Spinal cord (tissue), 10 donors: ENCODE data around the gene ANTXRL. TPM values are rescaled to one million over a fixed set of nuclear protein-coding genes. Genes with fewer than 3 reads are reported as not detected.
"Not testable (repeated sequence)": the region's sequence is repeated elsewhere in the genome, so short reads cannot be mapped to it uniquely, and the experiment has no call there.

Source experiments
- DNase-seq, 6 donors: peaks; one replicate each; pipeline versions ENCODE4 v3.0.0 to v3.0.0-alpha.2; 2013 to 2015; ENCODE audit warnings: low spot score in 6 of 6, low read depth in 4 of 6
- H3K27ac ChIP-seq: one replicate; pipeline ENCODE4 v1.5.1; 2013; ENCODE audit warnings: low read depth, low read length, control low read depth
- H3K27me3 ChIP-seq: one replicate; pipeline ENCODE4 v1.6.1; 2013; ENCODE audit warnings: low read length; ENCODE audit not compliant: control insufficient read depth, insufficient read depth
- H3K36me3 ChIP-seq: one replicate; pipeline ENCODE4 v1.6.1; 2013; ENCODE audit warnings: low read length; ENCODE audit not compliant: control insufficient read depth, insufficient read depth
- H3K4me1 ChIP-seq: one replicate; pipeline ENCODE4 v1.6.1; 2013; ENCODE audit warnings: low read length; ENCODE audit not compliant: control insufficient read depth, insufficient read depth
- H3K4me3 ChIP-seq: one replicate; pipeline ENCODE4 v1.5.1; 2013; ENCODE audit warnings: low read depth, low read length, control low read depth
- H3K9me3 ChIP-seq: one replicate; pipeline ENCODE4 v1.6.1; 2013; ENCODE audit warnings: low read length; ENCODE audit not compliant: control insufficient read depth, insufficient read depth
- WGBS: methylation state at CpG from one replicate; pipeline ENCODE4 v1.1.5; 2013; ENCODE audit warnings: missing lambda C conversion rate; ENCODE audit not compliant: insufficient coverage; 5-methylcytosine and 5-hydroxymethylcytosine counted together
- polyA plus RNA-seq, 2 donors: library from polyadenylated mRNA; unstranded; fragments of 120-200 nt; gene quantifications; one replicate each; pipeline ENCODE4 v1.2.1, GENCODE V29; 2013; ENCODE audit not compliant: insufficient read length in 2 of 2
- total RNA-seq, 2 donors: library from RNA; depleted of rRNA in 1 of 2; stranded (reverse); fragments of 120-200 nt in 1 of 2; fragments of >200 nt in 1 of 2; gene quantifications; one replicate each; pipeline versions ENCODE4 v1.2.3 to v1.2.4, GENCODE V29; 2013 to 2014
- donor health status: healthy.

ANTXRL gene
- total and polyA plus RNA-seq, 4 donors: 0.06 TPM; not detected in 3

- not testable (repeated sequence) for H3K36me3 ChIP-seq, H3K27me3 ChIP-seq, H3K27ac ChIP-seq, H3K9me3 ChIP-seq, H3K4me3 ChIP-seq, H3K4me1 ChIP-seq, DNase-seq
- WGBS: no CpG with 5 or more reads among the region's 11 CpGs
Observed at GRCh38 chr10:46375406-46375805, 88.6 kb downstream of the ANTXRL start, which contains the start of gene ANXA8L1. Gene ANXA8L1 (plus strand): TSS chr10:46375776. CDS start chr10:46375852, 76 bp downstream.

DNA sequence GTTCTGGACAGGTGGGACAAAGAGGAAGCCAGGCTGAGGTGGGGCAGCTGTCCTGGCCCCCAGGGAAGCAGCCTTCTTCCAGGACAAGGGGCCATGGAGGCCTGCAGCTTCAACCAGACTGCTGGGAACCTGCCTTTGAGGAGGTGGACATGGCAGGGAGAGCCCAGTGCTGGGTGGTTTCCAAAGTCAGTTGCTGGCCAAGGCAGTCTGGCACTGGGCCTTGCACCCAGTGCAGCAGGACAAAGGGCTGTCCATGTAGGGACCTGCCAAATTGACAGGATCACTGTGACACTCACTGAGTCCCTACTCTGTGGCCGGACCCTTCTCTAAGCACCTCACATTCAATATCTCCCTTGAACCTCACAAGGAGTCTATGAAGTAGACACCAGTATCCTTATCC, 90.2 kb downstream of the ANTXRL start:
- not testable (repeated sequence) for H3K9me3 ChIP-seq, H3K27me3 ChIP-seq, H3K36me3 ChIP-seq, H3K27ac ChIP-seq, H3K4me1 ChIP-seq, DNase-seq, H3K4me3 ChIP-seq
- no CpG with 5 or more reads among the region's 1 CpG for WGBS

DNA sequence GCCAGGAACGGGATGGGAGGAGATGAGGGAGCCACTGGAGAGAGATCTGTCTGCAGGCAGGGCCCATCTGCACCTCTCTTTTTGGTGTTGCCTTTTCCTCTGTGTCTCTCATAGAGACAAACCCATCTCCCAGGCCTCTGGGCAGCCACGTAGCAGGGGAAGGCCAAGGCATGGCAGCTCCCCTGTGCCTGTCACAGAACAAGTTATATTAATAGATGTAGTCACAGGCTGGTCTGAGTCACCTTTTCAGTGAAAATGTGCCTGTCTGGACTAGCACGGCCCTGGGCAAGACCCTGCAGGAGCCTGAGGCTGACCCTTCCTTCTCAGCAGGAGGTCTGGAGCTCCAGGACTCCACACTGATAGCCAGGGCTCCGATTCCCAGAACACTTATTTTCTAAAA, 90.9 kb downstream of the ANTXRL start:
- not testable (repeated sequence) for H3K27me3 ChIP-seq, H3K36me3 ChIP-seq, DNase-seq, H3K4me3 ChIP-seq, H3K9me3 ChIP-seq, H3K4me1 ChIP-seq, H3K27ac ChIP-seq
- WGBS: no CpG with 5 or more reads among the region's 4 CpGs

GRCh38 chr10:46378108-46378507, 91.3 kb downstream of the ANTXRL start:
- H3K36me3 ChIP-seq, H3K4me3 ChIP-seq, H3K27ac ChIP-seq, DNase-seq, H3K9me3 ChIP-seq, H3K27me3 ChIP-seq, H3K4me1 ChIP-seq: not testable (repeated sequence)
- no CpG with 5 or more reads among the region's 8 CpGs for WGBS

GRCh38 chr10:46379233-46379848, 92.5 kb downstream of the ANTXRL start:
- DNase-seq, H3K4me1 ChIP-seq, H3K27ac ChIP-seq, H3K36me3 ChIP-seq, H3K4me3 ChIP-seq, H3K9me3 ChIP-seq, H3K27me3 ChIP-seq: not testable (repeated sequence)
- no CpG with 5 or more reads among the region's 5 CpGs for WGBS

Other genes starting within 250 kb of the ANTXRL start
- not detected for gene MSMB, start 240.7 kb upstream of the ANTXRL start, total RNA-seq
- not detected for gene MSMB, start 240.7 kb upstream of the ANTXRL start, polyA plus RNA-seq
- not detected for gene ANXA8L1, start 88.8 kb downstream of the ANTXRL start, total RNA-seq
- gene ANXA8L1, start 88.8 kb downstream of the ANTXRL start, polyA plus RNA-seq: not detected
- under 1 TPM in 1 of 2 donors, not detected in 1; 0.30 TPM for gene NPY4R, start 179.0 kb downstream of the ANTXRL start, total RNA-seq
- gene NPY4R, start 179.0 kb downstream of the ANTXRL start, polyA plus RNA-seq: under 1 TPM; 0.24 to 0.63 TPM